Panc1 (cell line): Measurements from ENCODE around the gene ADGRL3. TPM values are rescaled to one million over a fixed set of nuclear protein-coding genes. Genes with fewer than 3 reads are reported as not detected.

Experiments
- ATAC-seq: fragments of 200-7000 bp; cut with Tn5 transposase; 2 replicates; pipeline ENCODE4 v1.9.1; 2020; ENCODE audit warnings: mild to moderate bottlenecking, moderate library complexity
- BruUV-seq: library from RNA; stranded (reverse); fragments of 400-500 nt; replicated peaks from 2 replicates; lab custom pipeline; 2021; lab: Mats Ljungman, UMichigan
- CTCF ChIA-PET: fragments of 300-600 bp; sonication (Branson Sonifier 250); formaldehyde crosslinking; loops from one replicate; lab custom pipeline; 2022; ENCODE audit warnings: antibody characterized with exemption; lab: Charles Lee
- POLR2A ChIA-PET: fragments of 300-600 bp; sonication (Branson Sonifier 250); formaldehyde crosslinking; loops from one replicate; lab custom pipeline; 2022; ENCODE audit warnings: antibody characterized with exemption; lab: Charles Lee
- DNase-seq: peaks from one replicate; pipeline ENCODE4 v3.0.0-alpha.2; 2010; ENCODE audit warnings: low read depth, low spot score
- H3K27ac ChIP-seq: 2 replicates; pipeline ENCODE4 v1.5.1; 2011; ENCODE audit warnings: mild to moderate bottlenecking, low read length, inconsistent platforms
- H3K27me3 ChIP-seq: fragments of 200-500 bp; sonication (Bioruptor generic); 2 replicates; pipeline ENCODE4 v1.6.0; 2014; ENCODE audit warnings: low read length, inconsistent platforms; ENCODE audit not compliant: control insufficient read depth, insufficient read depth
- H3K36me3 ChIP-seq: fragments of 200-500 bp; sonication (Bioruptor generic); 2 replicates; pipeline ENCODE4 v1.5.1; 2014; ENCODE audit warnings: inconsistent platforms, mild to moderate bottlenecking, low read length, moderate library complexity; ENCODE audit not compliant: control insufficient read depth, insufficient read depth
- H3K4me1 ChIP-seq: 2 replicates; pipeline ENCODE4 v1.5.1; 2011; ENCODE audit warnings: inconsistent platforms, mild to moderate bottlenecking, low read length, moderate library complexity; ENCODE audit not compliant: control insufficient read depth, insufficient read depth
- H3K4me3 ChIP-seq, 2 experiments: 2 replicates each; pipeline ENCODE4 v1.5.1; 2011 to 2012; ENCODE audit warnings: low read depth in 2 of 2, low read length in 2 of 2, mild to moderate bottlenecking in 2 of 2, inconsistent platforms in 1 of 2, moderate library complexity in 1 of 2
- H3K9me3 ChIP-seq: fragments of 200-500 bp; sonication (Bioruptor generic); 2 replicates; pipeline ENCODE4 v1.5.1; 2014; ENCODE audit warnings: low read depth, mild to moderate bottlenecking, inconsistent platforms, low read length, moderate library complexity; ENCODE audit not compliant: control insufficient read depth, insufficient read depth
- CTCF ChIP-seq: fragments of 450-650 bp; IDR thresholded peaks from 2 replicates; pipeline ENCODE4 v1.5.1; 2017; ENCODE audit warnings: mild to moderate bottlenecking
- POLR2AphosphoS5 ChIP-seq: IDR thresholded peaks from 2 replicates; pipeline ENCODE4 v1.6.1; 2012; ENCODE audit warnings: mild to moderate bottlenecking, low read depth, low read length, moderate library complexity
- REST ChIP-seq, 2 experiments: IDR thresholded peaks; 2 replicates each; pipeline ENCODE4 v1.6.1; 2011 to 2012; ENCODE audit warnings: low read depth in 2 of 2, control low read depth in 1 of 2, low read length in 1 of 2, mild to moderate bottlenecking in 1 of 2, moderate library complexity in 1 of 2; ENCODE audit not compliant: insufficient read depth in 1 of 2
- SIN3A ChIP-seq: IDR thresholded peaks from 2 replicates; pipeline ENCODE4 v1.6.1; 2012; ENCODE audit warnings: low read depth, mild to moderate bottlenecking, low read length, moderate library complexity, borderline replicate concordance; ENCODE audit not compliant: insufficient read depth
- TCF7L2 ChIP-seq: IDR thresholded peaks from 2 replicates; pipeline ENCODE4 v1.6.1; 2011; ENCODE audit warnings: mild to moderate bottlenecking, low read depth, low read length, inconsistent platforms
- in situ Hi-C: cut with HindIII; loops from 2 replicates; pipeline ENCODE4 v1.10.0; 2016; ENCODE audit warnings: low sequenced_read_pairs, low pct_unique_long_range_greater_than_20kb
- intact Hi-C: fragments of 100-400 bp; cut with micrococcal nuclease; formaldehyde crosslinking; loops from one replicate; pipeline ENCODE4 v1.10.0; 2022; ENCODE audit not compliant: unreplicated experiment
- total RNA-seq: library from RNA; stranded (reverse); gene quantifications from one replicate; pipeline ENCODE4 v1.2.1, GENCODE V29; 2021; ENCODE audit not compliant: unreplicated experiment

Gene ADGRL3
- total RNA-seq, 1 experiment from 2014 or later, result 0.23 TPM

- ChIA-PET CTCF (interaction anchor here (0.6 kb wide), 1 partner anchor 11 kb away, joined by 3 read pairs; no protein-coding TSS in a partner anchor), POLR2A (no interaction called here)
- TF ChIP-seq REST (IDR thresholded peaks at IDR 0.05; ENCODE audit: insufficient read depth in 1 of 2, low read depth in 2 of 2, low read length in 1 of 2) (no peak), POLR2AphosphoS5 (no peak), SIN3A (no peak), CTCF (no peak), TCF7L2 (no peak)
- ATAC-seq (peak; percentile 43), DNase-seq (no peak)
- Histone ChIP-seq H3K36me3 (no peaks in the 10 kb centered on the region), H3K9me3 (no peaks in the 10 kb centered on the region), H3K27me3 (peaks cover 10% of the 10 kb centered on the region), H3K4me1 (no peaks in the 10 kb centered on the region), H3K4me3 (peak overlapping the region in 1 of 2 experiments; percentile 14; a peak in 1 of 4 replicates), H3K27ac (no peak overlapping the region)
- BruUV-seq, result no TSS peak
- in situ Hi-C loops (no loop called here), intact Hi-C loops (no loop called here)
Observed at GRCh38 chr4:61201961-61202637, 2.0 kb downstream of the ADGRL3 start.

GRCh38 chr4:61202638-61203435, 2.7 kb downstream of the ADGRL3 start:
- CTCF ChIA-PET, result interaction anchor here (0.6 kb wide), 1 partner anchor 12 kb away, joined by 3 read pairs; no protein-coding TSS in a partner anchor
- POLR2A ChIA-PET, result no interaction called here
- Histone ChIP-seq H3K27ac (no peak overlapping the region), H3K9me3 (no peaks in the 10 kb centered on the region), H3K4me3 (0 out of 4 replicates have a peak overlapping the region, but pooled peaks of 1 of the 2 experiments have one; percentile 11), H3K4me1 (no peaks in the 10 kb centered on the region), H3K27me3 (peaks cover 10% of the 10 kb centered on the region), H3K36me3 (no peaks in the 10 kb centered on the region)
- no peak for TF ChIP-seq POLR2AphosphoS5
- no peak for TF ChIP-seq CTCF
- no peak for TF ChIP-seq REST (IDR thresholded peaks at IDR 0.05; ENCODE audit: insufficient read depth in 1 of 2, low read depth in 2 of 2, low read length in 1 of 2)
- no peak for TF ChIP-seq TCF7L2
- no peak for TF ChIP-seq SIN3A
- no peak for DNase-seq
- BruUV-seq, result no TSS peak
- intact Hi-C loops, result no loop called here
- ATAC-seq, result peak; percentile 69
- in situ Hi-C loops, result no loop called here
